Measurements from ENCODE around the gene MCRS1.

DNA sequence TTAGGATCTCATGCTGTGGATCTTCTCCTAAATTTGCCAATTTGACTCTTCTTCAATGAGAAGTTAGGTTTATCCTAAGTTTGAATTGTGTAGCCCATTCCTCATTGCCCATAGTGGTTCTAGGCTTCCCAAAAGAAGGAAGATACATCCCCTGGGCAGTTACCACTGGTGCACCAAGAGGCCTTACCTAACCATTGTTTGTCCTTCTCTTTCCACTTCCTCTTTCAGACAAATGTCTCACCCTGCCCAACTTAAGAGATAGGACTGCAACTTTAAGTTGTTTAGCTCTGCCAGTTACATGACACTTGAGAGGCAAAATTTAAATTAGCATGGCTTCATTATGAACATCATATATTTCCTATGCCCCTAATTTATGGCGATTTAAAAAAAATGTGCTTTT is 38.5 kb downstream of the MCRS1 start:
- TF ChIP-seq EZH2 (IDR thresholded peaks at IDR 0.05; ENCODE audit: low read length, unreplicated experiment) (no peak), EZH2phosphoT487 (IDR thresholded peaks at IDR 0.05; ENCODE audit: borderline replicate concordance, low read length) (no peak)
- TF ChIP-seq, protein P1, sequence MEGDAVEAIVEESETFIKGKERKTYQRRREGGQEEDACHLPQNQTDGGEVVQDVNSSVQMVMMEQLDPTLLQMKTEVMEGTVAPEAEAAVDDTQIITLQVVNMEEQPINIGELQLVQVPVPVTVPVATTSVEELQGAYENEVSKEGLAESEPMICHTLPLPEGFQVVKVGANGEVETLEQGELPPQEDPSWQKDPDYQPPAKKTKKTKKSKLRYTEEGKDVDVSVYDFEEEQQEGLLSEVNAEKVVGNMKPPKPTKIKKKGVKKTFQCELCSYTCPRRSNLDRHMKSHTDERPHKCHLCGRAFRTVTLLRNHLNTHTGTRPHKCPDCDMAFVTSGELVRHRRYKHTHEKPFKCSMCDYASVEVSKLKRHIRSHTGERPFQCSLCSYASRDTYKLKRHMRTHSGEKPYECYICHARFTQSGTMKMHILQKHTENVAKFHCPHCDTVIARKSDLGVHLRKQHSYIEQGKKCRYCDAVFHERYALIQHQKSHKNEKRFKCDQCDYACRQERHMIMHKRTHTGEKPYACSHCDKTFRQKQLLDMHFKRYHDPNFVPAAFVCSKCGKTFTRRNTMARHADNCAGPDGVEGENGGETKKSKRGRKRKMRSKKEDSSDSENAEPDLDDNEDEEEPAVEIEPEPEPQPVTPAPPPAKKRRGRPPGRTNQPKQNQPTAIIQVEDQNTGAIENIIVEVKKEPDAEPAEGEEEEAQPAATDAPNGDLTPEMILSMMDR (conservative IDR thresholded peaks at IDR 0.05; ENCODE audit: low read depth, low read length), result no peak

Measured in PC-3 (cell line).